ENCODE measurements around the gene PLCL2.

Gene PLCL2

GRCh38 chr3:16884748-16885592 lies at the start of gene PLCL2:
PLCL2 (plus strand) TSS chr3:16884955; CDS start chr3:16885040, 85 bp downstream.
- peaks cover 25% of the 10 kb centered on the region for H3K4me1 ChIP-seq (ENCODE audit: control insufficient read depth, insufficient read depth, low read length)
- no peak within 1 kb of the TSS for H3K27ac ChIP-seq (ENCODE audit: low read depth, low read length)
- no peaks in the 10 kb centered on the region for H3K9me3 ChIP-seq (ENCODE audit: control insufficient read depth, insufficient read depth, low read depth, low read length)
- H3K27me3 ChIP-seq (ENCODE audit: control insufficient read depth, insufficient read depth, low read length) = peaks cover 58% of the 10 kb centered on the region
- H3K4me3 ChIP-seq (ENCODE audit: low read depth, low read length) = peak within 1 kb of the TSS; percentile 72
- H3K36me3 ChIP-seq (ENCODE audit: control insufficient read depth, insufficient read depth, low read length) = no peaks in the 10 kb centered on the region
- peak within 1 kb of the TSS; percentile 69 for H3K9ac ChIP-seq (ENCODE audit: low read length)

GRCh38 chr3:16836505-16837237 lies 48.1 kb upstream of the PLCL2 start:
- Histone ChIP-seq H3K27me3 (ENCODE audit: control insufficient read depth, insufficient read depth, low read length) (no peaks in the 10 kb centered on the region), H3K9me3 (ENCODE audit: control insufficient read depth, insufficient read depth, low read depth, low read length) (no peaks in the 10 kb centered on the region), H3K36me3 (ENCODE audit: control insufficient read depth, insufficient read depth, low read length) (no peaks in the 10 kb centered on the region), H3K9ac (ENCODE audit: low read length) (no peak overlapping the region), H3K4me3 (ENCODE audit: low read depth, low read length) (no peak overlapping the region), H3K4me1 (ENCODE audit: control insufficient read depth, insufficient read depth, low read length) (no peaks in the 10 kb centered on the region; the same call in 1 of the 2 replicates), H3K27ac (ENCODE audit: low read depth, low read length) (no peak overlapping the region)

- Histone ChIP-seq H3K9me3 (ENCODE audit: control insufficient read depth, insufficient read depth, low read depth, low read length) (no peaks in the 10 kb centered on the region), H3K27me3 (ENCODE audit: control insufficient read depth, insufficient read depth, low read length) (no peaks in the 10 kb centered on the region), H3K27ac (ENCODE audit: low read depth, low read length) (no peak overlapping the region), H3K36me3 (ENCODE audit: control insufficient read depth, insufficient read depth, low read length) (no peaks in the 10 kb centered on the region), H3K4me1 (ENCODE audit: control insufficient read depth, insufficient read depth, low read length) (peaks cover 3% of the 10 kb centered on the region; the same call in 1 of the 2 replicates), H3K4me3 (ENCODE audit: low read depth, low read length) (no peak overlapping the region), H3K9ac (ENCODE audit: low read length) (no peak overlapping the region)
Observed at GRCh38 chr3:16837602-16838001, 47.2 kb upstream of the PLCL2 start.

GRCh38 chr3:16838561-16838960 lies 46.2 kb upstream of the PLCL2 start:
- Histone ChIP-seq H3K36me3 (ENCODE audit: control insufficient read depth, insufficient read depth, low read length) (no peaks in the 10 kb centered on the region), H3K4me3 (ENCODE audit: low read depth, low read length) (no peak overlapping the region), H3K4me1 (ENCODE audit: control insufficient read depth, insufficient read depth, low read length) (peaks cover 6% of the 10 kb centered on the region; the same call in 1 of the 2 replicates), H3K9me3 (ENCODE audit: control insufficient read depth, insufficient read depth, low read depth, low read length) (no peaks in the 10 kb centered on the region), H3K27me3 (ENCODE audit: control insufficient read depth, insufficient read depth, low read length) (no peaks in the 10 kb centered on the region), H3K27ac (ENCODE audit: low read depth, low read length) (no peak overlapping the region), H3K9ac (ENCODE audit: low read length) (no peak overlapping the region)

- peaks cover 6% of the 10 kb centered on the region; the same call in 1 of the 2 replicates for H3K4me1 ChIP-seq (ENCODE audit: control insufficient read depth, insufficient read depth, low read length)
- no peak overlapping the region for H3K9ac ChIP-seq (ENCODE audit: low read length)
- no peaks in the 10 kb centered on the region for H3K27me3 ChIP-seq (ENCODE audit: control insufficient read depth, insufficient read depth, low read length)
- H3K27ac ChIP-seq (ENCODE audit: low read depth, low read length) = no peak overlapping the region
- H3K4me3 ChIP-seq (ENCODE audit: low read depth, low read length) = no peak overlapping the region
- H3K36me3 ChIP-seq (ENCODE audit: control insufficient read depth, insufficient read depth, low read length) = no peaks in the 10 kb centered on the region
- H3K9me3 ChIP-seq (ENCODE audit: control insufficient read depth, insufficient read depth, low read depth, low read length) = no peaks in the 10 kb centered on the region
Observed at GRCh38 chr3:16839271-16840100, 45.3 kb upstream of the PLCL2 start.

- Histone ChIP-seq H3K36me3 (ENCODE audit: control insufficient read depth, insufficient read depth, low read length) (no peaks in the 10 kb centered on the region), H3K4me1 (ENCODE audit: control insufficient read depth, insufficient read depth, low read length) (peaks cover 6% of the 10 kb centered on the region; the same call in 1 of the 2 replicates), H3K27ac (ENCODE audit: low read depth, low read length) (no peak overlapping the region), H3K9me3 (ENCODE audit: control insufficient read depth, insufficient read depth, low read depth, low read length) (no peaks in the 10 kb centered on the region), H3K9ac (ENCODE audit: low read length) (no peak overlapping the region), H3K4me3 (ENCODE audit: low read depth, low read length) (no peak overlapping the region), H3K27me3 (ENCODE audit: control insufficient read depth, insufficient read depth, low read length) (no peaks in the 10 kb centered on the region)
Observed at GRCh38 chr3:16840101-16840424, 44.7 kb upstream of the PLCL2 start.

- H3K36me3 ChIP-seq (ENCODE audit: control insufficient read depth, insufficient read depth, low read length) = no peaks in the 10 kb centered on the region
- H3K4me1 ChIP-seq (ENCODE audit: control insufficient read depth, insufficient read depth, low read length) = peaks cover 6% of the 10 kb centered on the region; the same call in 1 of the 2 replicates
- H3K4me3 ChIP-seq (ENCODE audit: low read depth, low read length) = no peak overlapping the region
- no peaks in the 10 kb centered on the region for H3K9me3 ChIP-seq (ENCODE audit: control insufficient read depth, insufficient read depth, low read depth, low read length)
- no peaks in the 10 kb centered on the region for H3K27me3 ChIP-seq (ENCODE audit: control insufficient read depth, insufficient read depth, low read length)
- no peak overlapping the region for H3K9ac ChIP-seq (ENCODE audit: low read length)
- H3K27ac ChIP-seq (ENCODE audit: low read depth, low read length) = no peak overlapping the region
Observed at GRCh38 chr3:16841041-16841753, 43.6 kb upstream of the PLCL2 start.

GRCh38 chr3:16841904-16842271 lies 42.9 kb upstream of the PLCL2 start:
- Histone ChIP-seq H3K36me3 (ENCODE audit: control insufficient read depth, insufficient read depth, low read length) (no peaks in the 10 kb centered on the region), H3K4me3 (ENCODE audit: low read depth, low read length) (no peak overlapping the region), H3K4me1 (ENCODE audit: control insufficient read depth, insufficient read depth, low read length) (peaks cover 6% of the 10 kb centered on the region; the same call in 1 of the 2 replicates), H3K27me3 (ENCODE audit: control insufficient read depth, insufficient read depth, low read length) (no peaks in the 10 kb centered on the region), H3K27ac (ENCODE audit: low read depth, low read length) (no peak overlapping the region), H3K9me3 (ENCODE audit: control insufficient read depth, insufficient read depth, low read depth, low read length) (no peaks in the 10 kb centered on the region), H3K9ac (ENCODE audit: low read length) (no peak overlapping the region)

- H3K9ac ChIP-seq (ENCODE audit: low read length) = no peak overlapping the region
- H3K36me3 ChIP-seq (ENCODE audit: control insufficient read depth, insufficient read depth, low read length) = no peaks in the 10 kb centered on the region
- H3K27ac ChIP-seq (ENCODE audit: low read depth, low read length) = no peak overlapping the region
- H3K27me3 ChIP-seq (ENCODE audit: control insufficient read depth, insufficient read depth, low read length) = no peaks in the 10 kb centered on the region
- peaks cover 6% of the 10 kb centered on the region; the same call in 1 of the 2 replicates for H3K4me1 ChIP-seq (ENCODE audit: control insufficient read depth, insufficient read depth, low read length)
- H3K9me3 ChIP-seq (ENCODE audit: control insufficient read depth, insufficient read depth, low read depth, low read length) = no peaks in the 10 kb centered on the region
- no peak overlapping the region for H3K4me3 ChIP-seq (ENCODE audit: low read depth, low read length)
Observed at GRCh38 chr3:16842272-16843270, 42.2 kb upstream of the PLCL2 start.

Data from HUES6 (cell line).